Fibroblast of pulmonary artery (primary cell): ENCODE data around the gene PAK6.

Experiments
- DNase-seq: peaks from one replicate; pipeline ENCODE4 v3.0.0-alpha.2; 2010; ENCODE audit warnings: low read depth
- H3K4me3 ChIP-seq: replicated peaks from 2 replicates; pipeline ENCODE4 v1.5.1; 2011; ENCODE audit warnings: low read depth, mild to moderate bottlenecking, control low read depth, low read length, moderate library complexity
- CTCF ChIP-seq: IDR thresholded peaks from 2 replicates; pipeline ENCODE4 v1.5.1; 2011; ENCODE audit warnings: mild to moderate bottlenecking, control low read depth, low read length, inconsistent platforms; ENCODE audit errors: missing control alignments

The PAK6 gene

GRCh38 chr15:40281801-40282146 is 42.9 kb downstream of the PAK6 start:
- no peak for TF ChIP-seq CTCF
- DNase-seq, result no peak
- H3K4me3 ChIP-seq, result no peak overlapping the region

- DNase-seq, result no peak
- no peak for TF ChIP-seq CTCF
- peak overlapping the region; percentile 21 for H3K4me3 ChIP-seq
Observed at GRCh38 chr15:40282147-40282868, 43.4 kb downstream of the PAK6 start.

GRCh38 chr15:40282869-40283614 is 44.2 kb downstream of the PAK6 start, which contains the start of gene ANKRD63:
ANKRD63 (minus strand) TSS chr15:40283064; CDS start chr15:40282586, 478 bp downstream.
- peak within 1 kb of the TSS; percentile 21 for H3K4me3 ChIP-seq
- no peak for TF ChIP-seq CTCF
- DNase-seq, result no peak

GRCh38 chr15:40283615-40284300 is 44.9 kb downstream of the PAK6 start:
- H3K4me3 ChIP-seq, result no peak overlapping the region
- no peak for DNase-seq
- TF ChIP-seq CTCF, result no peak

- H3K4me3 ChIP-seq, result no peak overlapping the region
- DNase-seq, result no peak
- no peak for TF ChIP-seq CTCF
Observed at GRCh38 chr15:40285151-40285550, 46.3 kb downstream of the PAK6 start.

GRCh38 chr15:40285554-40286011 is 46.7 kb downstream of the PAK6 start:
- no peak overlapping the region for H3K4me3 ChIP-seq
- no peak for DNase-seq
- no peak for TF ChIP-seq CTCF
